ENCODE data around the gene COG3.

COG3 gene

DNA sequence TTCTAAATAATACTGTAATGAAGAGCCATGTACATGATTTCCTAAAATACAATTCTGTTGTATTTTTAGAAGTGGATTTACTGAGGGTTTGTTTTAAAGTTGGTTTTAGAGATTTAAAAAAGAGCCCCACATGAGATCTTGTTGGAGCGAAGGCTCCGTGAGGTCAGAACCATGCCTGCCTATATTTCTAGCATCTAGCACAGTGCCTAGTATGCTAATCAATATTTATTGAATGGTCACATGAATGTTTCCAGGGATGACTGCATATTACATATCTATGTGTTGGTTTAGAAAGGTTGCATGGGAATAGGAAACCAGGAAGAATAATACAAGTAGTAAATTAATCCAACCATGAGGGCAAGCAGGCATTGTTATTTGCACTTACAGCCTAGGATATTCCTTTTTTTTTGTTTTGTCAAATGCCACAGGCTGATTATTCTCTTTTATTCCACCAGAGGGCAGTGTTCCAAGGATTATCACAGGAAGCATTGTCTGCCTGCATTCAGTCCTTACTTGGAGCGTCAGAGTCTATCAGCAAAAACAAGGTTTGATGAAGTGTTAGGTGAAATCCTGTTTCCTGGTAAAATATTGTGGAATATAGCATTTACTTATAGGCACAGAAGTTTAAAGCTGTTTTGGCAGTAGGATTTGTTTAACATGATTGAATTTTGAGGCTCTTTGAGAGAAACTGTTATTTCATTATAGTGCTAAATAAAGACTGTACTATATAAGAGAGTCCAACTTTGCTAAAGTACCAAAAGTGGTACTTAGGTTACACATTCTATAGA, 46.8 kb downstream of the COG3 start:
- DNase-seq: peak; percentile 56

DNA sequence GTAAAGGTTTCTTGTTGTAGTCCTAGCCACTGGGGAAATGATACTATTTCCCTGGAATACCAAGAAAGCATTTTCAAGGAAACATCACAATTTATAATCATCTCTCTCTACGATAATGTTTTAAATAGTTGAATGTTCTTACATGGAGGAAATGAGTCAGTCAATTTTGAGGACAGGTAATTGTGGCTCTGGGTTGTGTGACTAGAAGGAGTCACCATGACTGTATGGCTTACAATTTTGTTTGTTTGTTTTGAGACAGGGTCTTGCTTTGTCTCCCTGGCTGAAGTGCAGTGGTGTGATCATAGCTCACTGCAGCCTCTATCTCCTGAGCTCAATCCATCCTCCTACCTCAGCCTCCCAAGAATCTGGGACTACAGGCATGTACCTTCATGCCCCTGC, 47.4 kb downstream of the COG3 start:
- no peak for DNase-seq

DNA sequence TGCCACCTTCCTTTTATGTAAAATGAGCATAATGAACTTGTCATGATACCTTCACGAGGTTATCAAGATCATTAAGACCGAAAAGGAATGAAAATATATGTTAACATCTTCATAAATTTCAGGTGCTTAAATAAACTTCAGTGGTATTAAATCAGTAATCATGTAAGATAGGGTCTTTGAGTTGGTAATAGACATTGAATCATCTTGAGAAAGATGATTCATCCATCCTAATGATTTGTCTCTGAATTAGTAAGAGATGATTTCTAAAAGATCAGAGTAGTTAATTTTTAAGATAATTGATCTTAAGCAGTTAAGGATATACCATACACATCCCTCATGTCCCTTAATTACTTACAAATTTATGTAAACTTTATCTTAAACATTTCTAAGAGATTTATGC, 52.0 kb downstream of the COG3 start:
- no peak for DNase-seq

- no peak for DNase-seq
Measured at GRCh38 chr13:45518525-45519245, 53.9 kb downstream of the COG3 start.

DNA sequence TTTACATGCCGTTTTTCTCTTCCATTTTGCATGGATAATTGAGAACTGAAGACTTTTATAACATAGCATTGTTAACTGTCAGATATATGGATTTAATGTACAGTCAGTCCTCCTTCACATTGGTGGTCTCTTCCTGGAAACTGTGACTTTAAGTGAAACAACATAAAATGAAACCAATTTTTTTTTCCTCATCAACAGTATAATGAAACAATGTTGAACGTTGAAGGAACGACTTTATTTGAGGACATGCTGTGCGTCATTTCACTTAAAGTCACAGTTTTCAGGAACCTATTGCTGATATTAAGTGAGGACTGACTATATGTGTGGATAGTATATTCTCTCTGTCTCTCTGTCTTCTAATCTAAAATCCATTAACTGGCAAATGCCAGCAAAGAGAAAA, 54.8 kb downstream of the COG3 start:
- peak; percentile 81 for DNase-seq

DNA sequence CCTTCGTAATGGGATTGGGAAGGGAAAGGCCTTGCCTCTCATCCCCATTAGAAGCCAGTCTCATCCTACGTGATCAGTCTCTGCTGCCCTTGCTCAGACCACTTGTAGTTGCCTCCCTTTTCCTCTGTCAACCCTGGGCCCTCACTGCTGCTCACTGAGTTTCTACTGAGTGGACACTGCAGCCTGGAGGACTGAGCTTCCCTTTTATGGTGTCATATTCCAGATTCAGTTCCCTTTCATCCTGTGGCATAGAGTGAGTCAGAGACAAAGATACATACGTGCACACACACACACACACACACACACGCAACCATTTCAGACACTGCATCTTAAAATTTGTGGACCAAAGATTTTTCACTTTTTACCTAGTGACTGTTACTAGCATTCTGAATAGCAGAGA, 56.6 kb downstream of the COG3 start:
- DNase-seq: peak; percentile 97

DNA sequence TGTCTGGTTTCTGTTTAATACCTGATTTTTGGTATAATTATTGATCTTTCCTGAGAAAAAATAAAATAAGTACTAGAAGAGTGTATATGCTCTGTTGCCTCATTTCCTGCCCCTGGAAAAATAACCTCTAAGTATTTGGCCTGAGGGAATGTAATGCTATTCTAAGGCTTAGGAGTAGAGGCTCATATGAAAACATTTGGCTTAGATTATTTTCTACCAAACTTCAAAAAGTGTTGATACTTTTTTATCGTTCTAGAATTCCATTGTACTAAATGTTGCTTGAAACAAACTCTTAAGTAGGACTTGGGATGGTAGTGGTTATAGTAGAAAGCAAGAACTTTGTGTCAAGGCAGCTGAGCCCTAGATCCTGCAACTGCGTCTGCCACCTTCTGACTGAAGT, 57.8 kb downstream of the COG3 start:
- DNase-seq: no peak

- no peak for DNase-seq
Measured at GRCh38 chr13:45527699-45528462, 63.1 kb downstream of the COG3 start.

DNA sequence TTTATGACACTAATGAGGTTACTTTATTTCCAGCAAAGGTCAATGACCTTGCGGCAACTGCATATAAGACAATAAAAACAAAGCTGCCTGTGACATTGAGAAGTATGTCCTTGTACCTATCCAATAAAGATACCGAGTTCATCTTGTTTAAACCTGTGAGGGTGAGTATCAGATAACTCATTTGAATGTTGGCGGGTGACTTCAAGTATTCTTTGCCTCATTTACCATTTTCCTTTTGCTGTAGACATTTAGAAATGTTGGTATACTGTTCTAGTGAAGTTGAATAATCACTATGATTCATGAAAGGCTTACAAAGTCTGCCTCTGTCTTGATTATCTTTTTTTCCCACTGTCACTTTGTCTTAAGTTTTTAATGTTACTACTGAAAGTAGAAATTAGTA, 65.0 kb downstream of the COG3 start:
- no peak for DNase-seq

DNA sequence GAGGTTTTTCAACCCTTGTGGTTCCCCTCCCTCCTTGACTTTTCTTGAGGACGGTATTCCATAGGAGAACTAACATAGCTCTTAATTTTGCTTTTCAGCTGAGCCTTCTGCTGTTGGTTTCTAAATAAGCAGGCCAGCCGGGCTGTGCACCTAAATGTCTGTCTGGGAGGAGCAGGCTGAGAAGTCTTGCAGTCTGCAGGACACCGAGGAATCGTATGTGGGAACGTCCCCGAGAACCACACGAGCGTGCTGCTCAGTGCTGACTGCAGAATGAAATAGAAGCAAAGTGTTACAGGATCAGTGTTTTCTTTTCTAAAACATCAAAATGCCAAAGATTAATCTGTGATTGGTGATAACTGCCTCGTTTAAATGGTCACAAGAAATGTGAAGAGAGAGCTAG, 69.9 kb downstream of the COG3 start:
- DNase-seq: no peak

DNA sequence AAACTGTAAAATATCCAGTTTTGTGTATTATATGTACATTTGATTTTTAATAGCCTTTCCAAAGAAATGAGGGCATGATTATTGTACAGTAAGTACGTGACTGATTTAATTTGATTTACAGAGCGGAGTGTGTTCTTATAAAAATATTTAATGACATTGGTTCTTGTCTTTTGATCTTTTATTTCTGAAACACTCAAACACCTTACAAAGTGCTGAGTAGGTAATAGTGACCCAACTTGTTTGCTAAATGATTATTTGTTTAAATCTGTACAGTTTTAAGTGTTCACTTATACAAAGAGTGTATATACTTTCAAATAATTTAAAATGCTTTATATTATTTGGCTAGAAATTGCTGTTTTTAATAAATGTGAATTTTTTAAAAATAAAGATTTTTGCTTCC, 71.5 kb downstream of the COG3 start:
- no peak for DNase-seq

DNA sequence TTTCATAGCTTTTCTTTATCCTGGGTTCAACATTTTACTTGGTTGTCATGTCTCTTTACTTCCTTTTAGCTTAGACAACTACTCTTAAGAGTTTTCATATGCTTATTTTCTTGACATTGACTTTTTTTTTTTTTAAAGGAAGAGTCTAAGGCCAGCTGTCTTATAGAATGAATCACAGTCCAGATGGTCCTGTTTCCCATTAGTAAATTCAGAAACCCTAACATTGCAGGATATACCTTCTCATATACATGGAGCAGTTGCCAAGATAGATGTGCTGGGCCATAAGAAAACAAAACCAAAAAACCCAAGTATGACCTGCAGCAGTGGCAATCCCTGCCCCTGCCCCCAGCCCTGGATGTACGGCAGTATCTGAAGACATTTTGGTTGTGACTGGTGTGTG, 72.8 kb downstream of the COG3 start:
- DNase-seq: no peak

GRCh38 chr13:45538382-45538781, 73.6 kb downstream of the COG3 start:
- DNase-seq: no peak

DNA sequence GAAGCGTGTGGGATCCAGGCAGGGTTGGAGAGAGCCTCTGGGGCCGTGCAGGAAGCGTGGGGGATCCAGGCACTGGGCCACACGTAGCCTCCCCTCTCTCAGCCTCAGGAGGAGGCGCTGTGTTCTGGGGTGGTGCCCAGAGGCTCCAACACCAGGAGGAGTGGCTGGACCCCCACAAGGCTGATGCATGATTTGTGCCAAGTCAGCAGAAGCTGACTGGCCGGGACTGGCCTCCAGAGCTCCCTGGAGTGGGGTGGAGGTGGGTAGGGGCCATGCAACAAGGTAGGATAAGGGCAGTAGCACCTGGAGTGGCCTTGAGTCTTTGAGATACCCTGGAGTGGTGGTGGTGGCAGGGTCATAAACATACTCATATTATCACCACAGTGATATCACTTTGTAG, 75.5 kb downstream of the COG3 start:
- DNase-seq: no peak

GRCh38 chr13:45540864-45541263, 76.1 kb downstream of the COG3 start:
- no peak for DNase-seq

DNA sequence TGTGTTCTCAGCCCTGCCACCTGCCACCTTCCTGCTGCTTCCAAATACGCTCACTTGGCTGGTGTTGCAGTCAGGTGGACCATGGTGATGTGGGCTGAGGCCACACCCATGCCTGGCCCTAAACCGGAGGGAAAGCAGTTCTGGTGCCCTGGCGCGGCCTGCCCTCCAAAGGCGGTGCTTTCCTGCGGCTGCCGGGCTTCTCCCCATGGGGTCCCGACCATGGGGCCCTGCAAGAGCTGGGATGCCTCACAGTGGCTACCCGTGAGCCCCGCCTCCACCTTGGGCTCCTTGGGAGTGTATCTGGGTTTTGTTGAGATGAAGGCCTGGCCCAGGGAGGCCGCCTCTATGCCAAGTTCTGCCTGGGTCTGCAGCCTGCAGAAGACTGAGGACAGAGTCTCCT, 77.1 kb downstream of the COG3 start:
- no peak for DNase-seq

DNA sequence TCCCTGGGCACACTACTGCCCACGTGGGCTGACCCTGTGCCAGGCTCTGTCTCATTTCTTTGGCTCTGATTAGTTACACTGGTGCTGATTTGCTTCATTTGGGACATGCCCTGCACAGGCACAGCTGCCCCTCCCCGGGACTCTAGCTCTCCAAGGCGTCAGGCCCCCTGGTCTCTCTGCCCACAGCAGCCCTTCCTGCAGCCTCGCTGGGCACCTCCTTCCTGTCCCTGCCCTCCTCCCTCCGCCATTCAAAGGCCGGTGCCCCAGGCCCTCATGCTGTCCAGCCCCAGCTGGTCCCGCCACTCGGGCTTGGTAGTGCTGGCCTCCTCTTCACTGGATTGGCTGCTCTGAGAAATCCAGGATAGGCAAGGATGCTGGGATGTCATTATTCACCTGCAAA, 77.7 kb downstream of the COG3 start:
- no peak for DNase-seq

DNA sequence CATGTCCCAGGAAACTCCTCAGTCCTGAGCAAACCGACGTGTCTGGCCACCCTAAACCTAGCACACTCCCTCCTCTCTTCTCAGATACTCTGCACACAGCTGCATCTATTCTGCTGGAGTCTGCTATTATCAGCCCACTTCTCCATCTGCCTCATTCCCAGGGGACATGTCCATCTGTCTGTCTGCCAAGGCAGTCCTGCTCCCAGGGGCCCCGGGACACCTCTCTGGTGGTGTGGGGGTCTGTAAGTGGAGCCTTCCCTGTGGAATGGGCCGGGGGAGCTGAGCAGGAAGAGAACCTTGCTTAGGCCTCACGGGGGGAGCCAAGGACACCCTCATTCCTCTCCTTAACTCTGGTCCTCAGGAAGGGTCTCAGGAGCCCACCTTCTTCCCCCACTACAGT, 78.1 kb downstream of the COG3 start:
- DNase-seq: no peak

GRCh38 chr13:45544520-45544919, 79.8 kb downstream of the COG3 start:
- no peak for DNase-seq

DNA sequence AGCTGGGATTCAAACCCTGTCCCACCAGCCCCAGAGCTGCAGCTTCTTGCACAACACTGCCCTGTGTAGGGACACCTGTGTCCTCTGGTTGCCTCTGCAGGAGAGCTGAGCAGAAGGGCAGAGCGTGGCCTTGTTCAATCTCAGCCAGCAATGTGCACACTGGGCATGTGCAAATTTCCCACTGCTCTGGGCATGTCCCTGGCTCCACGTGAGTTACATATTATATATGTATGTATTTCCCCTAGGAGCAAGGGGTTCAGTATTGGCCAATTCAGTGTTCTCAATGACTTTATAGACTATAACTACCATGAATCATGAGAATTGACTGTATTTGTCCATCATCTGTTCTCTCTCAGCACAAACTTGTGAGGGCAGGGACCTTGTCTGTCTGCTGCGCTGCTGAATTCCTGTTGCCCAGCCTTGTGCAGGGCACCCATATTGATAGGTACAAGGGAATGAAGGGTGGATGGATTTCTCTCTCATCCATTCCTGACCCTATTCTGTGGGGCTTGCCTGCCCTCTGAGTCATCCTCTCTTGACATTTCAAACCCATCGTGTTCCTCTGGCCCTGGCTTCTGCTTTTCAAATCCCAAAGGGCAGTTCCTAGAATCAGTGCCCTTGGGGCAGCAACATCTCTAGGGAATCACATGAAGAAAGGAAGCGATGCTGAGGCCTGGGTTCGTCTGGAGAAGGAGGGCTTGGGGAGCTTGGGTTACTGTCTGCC, 81.1 kb downstream of the COG3 start:
- DNase-seq: peak; percentile 52

- DNase-seq: no peak
Measured at GRCh38 chr13:45546410-45546765, 81.6 kb downstream of the COG3 start.

DNA sequence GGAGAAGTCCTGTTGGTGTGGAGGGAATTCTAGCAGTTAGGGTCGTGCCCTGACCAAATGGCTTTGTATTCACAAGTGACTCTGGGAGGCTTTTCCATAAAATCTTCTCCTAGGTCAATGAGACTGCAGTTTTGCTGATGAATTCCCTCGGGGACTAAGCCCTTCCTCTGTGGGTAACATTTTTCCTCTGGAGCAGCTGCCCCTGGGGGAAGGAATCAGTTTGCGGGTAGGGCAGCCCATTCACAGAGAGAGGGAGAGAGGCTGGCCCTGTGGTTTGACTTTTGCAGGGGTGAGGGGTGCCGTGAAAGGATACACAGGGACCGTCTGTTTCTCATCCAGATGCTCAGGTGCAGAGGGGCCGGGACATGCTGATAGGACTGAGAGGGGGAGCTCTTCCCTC, 83.5 kb downstream of the COG3 start:
- DNase-seq: no peak

DNA sequence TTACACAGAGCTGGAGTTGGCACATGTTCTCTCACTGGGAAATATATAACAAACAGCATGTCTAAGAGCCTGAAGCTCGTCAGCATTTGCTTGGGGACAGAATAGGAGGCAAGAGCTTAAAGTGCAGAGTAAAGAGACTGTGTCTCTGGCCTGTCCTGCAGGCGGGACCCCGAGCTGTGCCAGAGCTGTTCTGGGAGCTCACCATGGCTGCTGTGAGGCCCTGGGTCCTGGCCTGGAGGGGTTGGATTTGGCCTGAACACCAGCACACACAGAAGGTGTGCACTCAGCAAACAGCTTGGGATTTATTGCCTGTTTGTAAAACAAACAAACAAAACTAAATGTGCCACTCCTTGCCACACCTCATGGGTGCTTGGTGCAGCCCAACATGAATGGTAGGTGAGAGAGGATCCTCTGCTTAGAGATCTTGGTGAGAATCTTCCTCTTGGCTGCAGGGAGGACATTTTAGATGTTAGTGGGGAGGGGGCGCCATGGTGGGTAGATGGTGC, 89.9 kb downstream of the COG3 start:
- DNase-seq: no peak

Data from MV-4-11 (cell line).